HEK293 (cell line): Measurements from ENCODE around the gene USH1G.

Experiments used
- CTCF ChIP-seq: fragments of 450-650 bp; formaldehyde crosslinking; IDR thresholded peaks from 2 replicates; pipeline ENCODE4 v1.5.1; 2016; ENCODE audit warnings: missing biosample characterization, missing genetic modification characterization
- EGR2 ChIP-seq: fragments of 450-650 bp; formaldehyde crosslinking; IDR thresholded peaks from 2 replicates; pipeline ENCODE4 v1.5.1; 2016; ENCODE audit warnings: low read depth, missing biosample characterization, missing genetic modification characterization
- PRDM1 ChIP-seq: fragments of 450-650 bp; formaldehyde crosslinking; IDR thresholded peaks from 2 replicates; pipeline ENCODE4; 2016; ENCODE audit warnings: missing biosample characterization, missing genetic modification characterization
- ZBTB7A ChIP-seq: fragments of 450-650 bp; formaldehyde crosslinking; IDR thresholded peaks from 2 replicates; pipeline ENCODE4 v1.5.1; 2016; ENCODE audit warnings: low read depth, missing biosample characterization, missing genetic modification characterization
- ZFP41 ChIP-seq: fragments of 450-650 bp; formaldehyde crosslinking; IDR thresholded peaks from 2 replicates; pipeline ENCODE4 v1.5.1; 2016; ENCODE audit warnings: missing biosample characterization, missing genetic modification characterization, borderline replicate concordance
- ZNF121 ChIP-seq: fragments of 450-650 bp; formaldehyde crosslinking; IDR thresholded peaks from 2 replicates; pipeline ENCODE4 v1.5.1; 2016; ENCODE audit warnings: missing biosample characterization, missing genetic modification characterization
- ZNF449 ChIP-seq: fragments of 450-650 bp; formaldehyde crosslinking; IDR thresholded peaks from 2 replicates; pipeline ENCODE4 v1.5.1; 2017; ENCODE audit warnings: missing biosample characterization, mild to moderate bottlenecking, missing genetic modification characterization, moderate library complexity
- ZSCAN30 ChIP-seq: fragments of 450-650 bp; IDR thresholded peaks from 2 replicates; pipeline ENCODE4 v1.5.1; 2018; ENCODE audit warnings: missing biosample characterization, mild to moderate bottlenecking, missing genetic modification characterization, moderate library complexity

GRCh38 chr17:74871356-74872076, 51.5 kb downstream of the USH1G start:
- no peak for TF ChIP-seq ZNF121 (tag by site-specific recombination)
- no peak for TF ChIP-seq PRDM1
- TF ChIP-seq CTCF (tag by site-specific recombination), result no peak
- TF ChIP-seq ZBTB7A (tag by site-specific recombination), result no peak
- TF ChIP-seq ZNF449 (tag by site-specific recombination), result no peak
- TF ChIP-seq EGR2 (tag by site-specific recombination), result no peak
- no peak for TF ChIP-seq ZSCAN30 (tag by site-specific recombination)
- no peak for TF ChIP-seq ZFP41 (tag by site-specific recombination)
